Daoy (cell line): ENCODE data around the gene CFAP119. TPM values are rescaled to one million over a fixed set of nuclear protein-coding genes. Genes with fewer than 3 reads are reported as not detected.
"Not testable (repeated sequence)": the region's sequence is repeated elsewhere in the genome, so short reads cannot be mapped to it uniquely, and the experiment has no call there.

Experiments
- DNase-seq: peaks from one replicate; pipeline ENCODE4 v3.0.0-alpha.2; 2015; ENCODE audit warnings: low read depth
- total RNA-seq: library from RNA; depleted of rRNA; stranded (reverse); fragments of >200 nt; shearing (Covaris generic); gene quantifications from 2 replicates; pipeline ENCODE4 v1.2.3, GENCODE V29; 2014; rRNA removed

The CFAP119 gene
- total RNA-seq: 0.91 and 5.2 TPM in 2 replicates

GRCh38 chr16:30761928-30762902 is at the start of gene CFAP119, which contains the start of gene RNF40:
Gene CFAP119, minus strand, starts transcription at chr16:30762062. Its CDS starts 314 bp downstream, at chr16:30761748.
Gene RNF40, plus strand, starts transcription at chr16:30762322. Its CDS starts 224 bp downstream, at chr16:30762546.
- DNase-seq: peak; percentile 96

GRCh38 chr16:30809675-30810074 is 47.8 kb upstream of the CFAP119 start:
- DNase-seq: not testable (repeated sequence)

- not testable (repeated sequence) for DNase-seq
These were observed 47.1 kb upstream of the CFAP119 start for GRCh38 chr16:30808890-30809426.

- DNase-seq: no peak
These were observed 46.3 kb upstream of the CFAP119 start for GRCh38 chr16:30808146-30808545.

- peak; percentile 76 for DNase-seq
These were observed 43.7 kb upstream of the CFAP119 start for GRCh38 chr16:30805370-30806169.

GRCh38 chr16:30805056-30805369 is 43.2 kb upstream of the CFAP119 start:
- DNase-seq: no peak

GRCh38 chr16:30802936-30803335 is 41.1 kb upstream of the CFAP119 start:
- DNase-seq: no peak

GRCh38 chr16:30797670-30798309 is 35.9 kb upstream of the CFAP119 start:
- no peak for DNase-seq

GRCh38 chr16:30794634-30795033 is 32.8 kb upstream of the CFAP119 start:
- DNase-seq: no peak

GRCh38 chr16:30793508-30794069 is 31.7 kb upstream of the CFAP119 start:
- no peak for DNase-seq

GRCh38 chr16:30787613-30788378 is 25.9 kb upstream of the CFAP119 start:
- DNase-seq: no peak

GRCh38 chr16:30786936-30787612 is 25.2 kb upstream of the CFAP119 start, which contains the start of gene ZNF629:
Gene ZNF629, minus strand, starts transcription at chr16:30787205. Its CDS starts 2,723 bp downstream, at chr16:30784482.
- peak; percentile 49 for DNase-seq

- peak; percentile 53 for DNase-seq
These were observed 24.5 kb upstream of the CFAP119 start for GRCh38 chr16:30786115-30786935.

GRCh38 chr16:30785126-30786106 is 23.6 kb upstream of the CFAP119 start:
- no peak for DNase-seq

- no peak for DNase-seq
These were observed 22.4 kb upstream of the CFAP119 start for GRCh38 chr16:30784215-30784614.

GRCh38 chr16:30783280-30784109 is 21.6 kb upstream of the CFAP119 start:
- no peak for DNase-seq
